H1 (cell line): Measurements from ENCODE around the gene RAD18. TPM values are rescaled to one million over a fixed set of nuclear protein-coding genes. Genes with fewer than 3 reads are reported as not detected.

Experiments used
- CTCF ChIA-PET: fragments of 300-600 bp; sonication (Branson Sonifier 250); formaldehyde crosslinking; loops from one replicate; lab custom pipeline; 2021; ENCODE audit not compliant: partially characterized antibody; lab: Charles Lee
- POLR2A ChIA-PET: fragments of 300-600 bp; sonication (Branson Sonifier 250); formaldehyde crosslinking; loops from one replicate; lab custom pipeline; 2021; ENCODE audit warnings: inconsistent platforms; ENCODE audit not compliant: partially characterized antibody; lab: Charles Lee
- DNase-seq, 2 experiments: peaks; one replicate each; pipeline versions ENCODE4 v3.0.0 to v3.0.0-alpha.2; 2010 to 2022; ENCODE audit warnings: low spot score in 2 of 2, low read depth in 1 of 2, mixed read lengths in 1 of 2
- FAIRE-seq: peaks from 2 replicates; lab custom pipeline; 2011; peaks lifted over from hg19 to GRCh38; lab: Jason Lieb, UNC
- H2AFZ ChIP-seq: 2 replicates; pipeline ENCODE4 v1.8.1; 2012; ENCODE audit warnings: low read length, inconsistent platforms
- H2AK5ac ChIP-seq: 2 replicates; pipeline ENCODE4 v1.6.1; 2013; ENCODE audit warnings: low read depth, low read length
- H2BK120ac ChIP-seq: replicated peaks from 2 replicates; pipeline ENCODE3; 2013; ENCODE audit warnings: low read depth, low read length, inconsistent platforms
- H2BK12ac ChIP-seq: 2 replicates; pipeline ENCODE4 v1.6.1; 2013; ENCODE audit warnings: low read depth, low read length
- H2BK15ac ChIP-seq: 2 replicates; pipeline ENCODE4 v1.6.1; 2013; ENCODE audit warnings: low read length
- H2BK20ac ChIP-seq: 2 replicates; pipeline ENCODE4 v1.6.1; 2013; ENCODE audit warnings: low read length
- H2BK5ac ChIP-seq: 2 replicates; pipeline ENCODE4 v1.6.1; 2013; ENCODE audit warnings: low read depth, low read length
- H3K14ac ChIP-seq: 2 replicates; pipeline ENCODE4 v1.6.1; 2013; ENCODE audit warnings: inconsistent platforms; ENCODE audit not compliant: insufficient read length
- H3K18ac ChIP-seq: 2 replicates; pipeline ENCODE4 v1.6.1; 2013; ENCODE audit warnings: low read length; ENCODE audit errors: extremely low read depth
- H3K23ac ChIP-seq: 2 replicates; pipeline ENCODE4 v1.6.1; 2013; ENCODE audit warnings: inconsistent platforms; ENCODE audit not compliant: insufficient read length
- H3K23me2 ChIP-seq: 2 replicates; pipeline ENCODE4 v1.6.1; 2013; ENCODE audit warnings: low read depth, low read length
- H3K27ac ChIP-seq: 2 replicates; pipeline ENCODE4 v1.6.1; 2011; ENCODE audit warnings: low read depth, low read length, inconsistent platforms
- H3K27me3 ChIP-seq, 4 experiments: replicated peaks in 1 of 4; 1 replicate in 1 of 4; 2 replicates in 3 of 4; pipeline versions ENCODE4 v1.6.1 to v1.8.1; 2011 to 2013; ENCODE audit warnings: low read length in 3 of 4, mild to moderate bottlenecking in 3 of 4, inconsistent platforms in 2 of 4, mixed read lengths in 2 of 4, moderate library complexity in 1 of 4; ENCODE audit not compliant: control insufficient read depth in 3 of 4, insufficient read depth in 3 of 4; ENCODE audit errors: extremely low read depth in 1 of 4
- H3K36me3 ChIP-seq, 4 experiments: 2 replicates each; pipeline versions ENCODE4 v1.6.1 to v1.8.1; 2011 to 2013; ENCODE audit warnings: mild to moderate bottlenecking in 4 of 4, low read length in 3 of 4, moderate library complexity in 2 of 4, control low read depth in 1 of 4, inconsistent platforms in 1 of 4; ENCODE audit not compliant: insufficient read depth in 4 of 4, control insufficient read depth in 2 of 4
- H3K4ac ChIP-seq: replicated peaks from 2 replicates; pipeline ENCODE3; 2013; ENCODE audit warnings: low read length, low read depth, mixed read lengths, inconsistent platforms; ENCODE audit not compliant: insufficient read length
- H3K4me1 ChIP-seq, 4 experiments: replicated peaks in 1 of 4; 1 replicate in 1 of 4; 2 replicates in 3 of 4; pipeline versions ENCODE4 v1.6.1 to v1.8.1; 2011 to 2013; ENCODE audit warnings: low read length in 3 of 4, inconsistent platforms in 2 of 4, mixed read lengths in 1 of 4; ENCODE audit not compliant: insufficient read depth in 4 of 4, control insufficient read depth in 3 of 4
- H3K4me2 ChIP-seq, 2 experiments: 2 replicates each; pipeline versions ENCODE4 v1.6.1 to v1.8.1; 2011 to 2013; ENCODE audit warnings: low read depth in 2 of 2, low read length in 2 of 2, control low read depth in 1 of 2, inconsistent platforms in 1 of 2, mild to moderate bottlenecking in 1 of 2; ENCODE audit not compliant: insufficient read depth in 1 of 2
- H3K4me3 ChIP-seq, 4 experiments: fragments of 200-600, 300-600 bp in 1 of 4; sonication (generic), shearing (Covaris generic), sonication (Bioruptor Twin) in 1 of 4; 2 replicates each; pipeline versions ENCODE4 v1.5.1 to v1.8.1; 2011 to 2016; ENCODE audit warnings: low read length in 4 of 4, low read depth in 3 of 4, control low read depth in 2 of 4, inconsistent platforms in 2 of 4, mild to moderate bottlenecking in 2 of 4, mixed read lengths in 1 of 4, moderate library complexity in 1 of 4; ENCODE audit not compliant: insufficient read depth in 2 of 4; ENCODE audit errors: extremely low read depth in 1 of 4
- H3K56ac ChIP-seq: replicated peaks from 2 replicates; pipeline ENCODE3; 2013; ENCODE audit warnings: low read depth, mild to moderate bottlenecking, mixed read lengths, low read length, inconsistent platforms; ENCODE audit not compliant: insufficient read length
- H3K79me1 ChIP-seq: 2 replicates; pipeline ENCODE4 v1.6.1; 2013; ENCODE audit warnings: low read depth, low read length, control low read depth
- H3K79me2 ChIP-seq, 2 experiments: 2 replicates each; pipeline versions ENCODE4 v1.6.1 to v1.8.1; 2012 to 2013; ENCODE audit warnings: low read length in 2 of 2, mild to moderate bottlenecking in 2 of 2, inconsistent platforms in 1 of 2; ENCODE audit not compliant: insufficient read depth in 2 of 2, control insufficient read depth in 1 of 2
- H3K9ac ChIP-seq, 4 experiments: replicated peaks in 1 of 4; 1 replicate in 1 of 4; 2 replicates in 3 of 4; pipeline versions ENCODE4 v1.6.1 to v1.8.1; 2011 to 2013; ENCODE audit warnings: low read depth in 3 of 4, low read length in 3 of 4, control low read depth in 2 of 4, mild to moderate bottlenecking in 2 of 4, moderate library complexity in 2 of 4, inconsistent platforms in 1 of 4; ENCODE audit errors: extremely low read depth in 1 of 4
- H3K9me3 ChIP-seq, 2 experiments: 2 replicates each; pipeline versions ENCODE4 v1.6.1 to v1.8.1; 2012 to 2013; ENCODE audit warnings: mild to moderate bottlenecking in 2 of 2, moderate library complexity in 2 of 2, control low read depth in 1 of 2, inconsistent platforms in 1 of 2, low read depth in 1 of 2, low read length in 1 of 2, mixed read lengths in 1 of 2; ENCODE audit not compliant: insufficient read depth in 2 of 2
- H4K20me1 ChIP-seq, 2 experiments: replicated peaks in 1 of 2; 2 replicates each; pipeline versions ENCODE3 to v1.8.1; 2011 to 2013; ENCODE audit warnings: inconsistent platforms in 2 of 2, low read length in 2 of 2, mild to moderate bottlenecking in 1 of 2; ENCODE audit not compliant: insufficient read depth in 2 of 2, control insufficient read depth in 1 of 2
- H4K5ac ChIP-seq: 2 replicates; pipeline ENCODE4 v1.6.1; 2013; ENCODE audit warnings: low read length, low read depth, mixed read lengths, inconsistent platforms; ENCODE audit not compliant: insufficient read length
- H4K8ac ChIP-seq: 2 replicates; pipeline ENCODE4 v1.8.0; 2013; ENCODE audit warnings: mild to moderate bottlenecking, moderate library complexity, low read length, inconsistent platforms; ENCODE audit not compliant: insufficient read depth; ENCODE audit errors: extremely low read depth
- H4K91ac ChIP-seq: replicated peaks from 2 replicates; pipeline ENCODE3; 2013; ENCODE audit warnings: low read length, mixed read lengths, inconsistent platforms; ENCODE audit not compliant: insufficient read length
- HDAC2 ChIP-seq, 2 experiments: fragments of 300-600 bp in 1 of 2; sonication (generic) in 1 of 2; IDR thresholded peaks; 2 replicates each; pipeline ENCODE4 v1.6.1; 2011 to 2012; ENCODE audit warnings: low read depth in 2 of 2, low read length in 2 of 2, mild to moderate bottlenecking in 2 of 2, moderate library complexity in 2 of 2, borderline replicate concordance in 1 of 2, inconsistent platforms in 1 of 2
- USF2 ChIP-seq: IDR thresholded peaks from 2 replicates; pipeline ENCODE4 v1.6.1; 2011; ENCODE audit warnings: low read length, improper control_type of control experiment
- WGBS, 2 experiments: shearing (Covaris generic) in 1 of 2; methylation state at CpG; one replicate each; pipeline versions ENCODE4 v1.1.6 to v1.1.7; 2013 to 2015; ENCODE audit warnings: low lambda C conversion rate in 2 of 2, mixed read lengths in 2 of 2, inconsistent platforms in 1 of 2, low coverage in 1 of 2, missing lambda C conversion rate in 1 of 2; ENCODE audit not compliant: insufficient replicate concordance in 2 of 2, insufficient coverage in 1 of 2, insufficient read length in 1 of 2; ENCODE audit errors: extremely low coverage in 1 of 2, missing lambda C conversion rate in 1 of 2; 5-methylcytosine and 5-hydroxymethylcytosine counted together
- polyA plus RNA-seq, 7 experiments: library from polyadenylated mRNA; depleted of rRNA in 3 of 7; stranded (reverse) in 5 of 7; unstranded in 2 of 7; fragments of >200 nt in 5 of 7; fragments of 200-250 nt in 2 of 7; gene quantifications; 1 replicate in 5 of 7; 2 replicates in 1 of 7; 4 replicates in 1 of 7; pipeline versions ENCODE4 v1.2.1 to v1.2.3, GENCODE V29; 2011 to 2013; ENCODE audit warnings: missing spikeins in 2 of 7, mixed read lengths in 2 of 7
- total RNA-seq: library from RNA; stranded (reverse); fragmentation: NEBNext Ultra II Directional; extraction: Animal tissue kit (Norgen Biotek cat#: 25700); gene quantifications from 2 replicates; pipeline ENCODE4 v1.2.1, GENCODE V29; 2021

Gene RAD18
- total and polyA plus RNA-seq, 2 of the 8 experiments (the other 6 are each of a cell fraction or from before 2014, with no cell fraction given) = 13.0 to 23.2 TPM

- no peak overlapping the region for H3K4me3 ChIP-seq
- no peak overlapping the region for H4K5ac ChIP-seq
- H3K18ac ChIP-seq = no peak overlapping the region
- no peak overlapping the region for H2BK120ac ChIP-seq
- no peak overlapping the region for H3K4me2 ChIP-seq
- H2BK5ac ChIP-seq = no peak overlapping the region
- H3K36me3 ChIP-seq = no peaks in the 10 kb centered on the region
- no peak overlapping the region for H3K56ac ChIP-seq
- no peak overlapping the region for H3K9ac ChIP-seq
- H3K27ac ChIP-seq = no peak overlapping the region
- FAIRE-seq = no peak
- H2BK15ac ChIP-seq = no peak overlapping the region
- no peaks in the 10 kb centered on the region; the same call in 1 of the 2 replicates for H3K23me2 ChIP-seq
- H3K79me1 ChIP-seq = no peaks in the 10 kb centered on the region; the same call in 1 of the 2 replicates
- H2AK5ac ChIP-seq = no peak overlapping the region
- 94% methylated on average over 2 of the region's 2 CpGs; no CpG with 5 or more reads in 1 of the 2 experiments for WGBS, 2 experiments
- H3K23ac ChIP-seq = no peak overlapping the region
- CTCF ChIA-PET = interaction anchor here (0.6 to 13.2 kb wide), 25 partner anchors 8 to 557 kb away, joined by 3 to 176 read pairs (median 4); no protein-coding TSS in a partner anchor
- no peak overlapping the region for H3K4ac ChIP-seq
- no peak overlapping the region for H4K91ac ChIP-seq
- TF ChIP-seq HDAC2 (IDR thresholded peaks at IDR 0.05; ENCODE audit: borderline replicate concordance in 1 of 2, low read depth in 2 of 2, low read length in 2 of 2) (no peak), USF2 (peak; percentile 23; the same call in 1 of the 2 replicates)
- TF ChIP-seq, all 59 proteins: peak for 1
- no peaks in the 10 kb centered on the region for H4K20me1 ChIP-seq
- H3K9me3 ChIP-seq = no peaks in the 10 kb centered on the region
- H2BK20ac ChIP-seq = no peak overlapping the region
- H4K8ac ChIP-seq = no peak overlapping the region
- DNase-seq = no peak
- no peak overlapping the region for H2AFZ ChIP-seq
- no peak overlapping the region for H3K14ac ChIP-seq
- H2BK12ac ChIP-seq = no peak overlapping the region
- peaks cover 0 to 2% (median 0%) of the 10 kb centered on the region in 4 experiments; a peak in 1 of 7 replicates for H3K27me3 ChIP-seq
- no peaks in the 10 kb centered on the region for H3K79me2 ChIP-seq
- POLR2A ChIA-PET = interaction anchor here (0.6 to 1.6 kb wide), 3 partner anchors 332 to 423 kb away, joined by 3 to 4 read pairs (median 3); no protein-coding TSS in a partner anchor
- peaks cover 0 to 6% (median 3%) of the 10 kb centered on the region in 4 experiments; a peak in 4 of 7 replicates for H3K4me1 ChIP-seq
Measured at GRCh38 chr3:8972639-8973038, 9.4 kb upstream of the RAD18 start.
